HG03097 (cell line): ENCODE results near the gene RFX1.
A peak's percentile ranks its signal among the peaks of the same experiment; 100 is the strongest.
"Not testable (repeated sequence)": the region's sequence is repeated elsewhere in the genome, so short reads cannot be mapped to it uniquely, and the experiment has no call there.

ENCODE experiments used
- ATAC-seq: cut with Tn5 transposase; IDR thresholded peaks from one replicate; pipeline ENCODE4 v1.9.1; 2021; ENCODE audit not compliant: unreplicated experiment, low FRiP score

The RFX1 gene

DNA sequence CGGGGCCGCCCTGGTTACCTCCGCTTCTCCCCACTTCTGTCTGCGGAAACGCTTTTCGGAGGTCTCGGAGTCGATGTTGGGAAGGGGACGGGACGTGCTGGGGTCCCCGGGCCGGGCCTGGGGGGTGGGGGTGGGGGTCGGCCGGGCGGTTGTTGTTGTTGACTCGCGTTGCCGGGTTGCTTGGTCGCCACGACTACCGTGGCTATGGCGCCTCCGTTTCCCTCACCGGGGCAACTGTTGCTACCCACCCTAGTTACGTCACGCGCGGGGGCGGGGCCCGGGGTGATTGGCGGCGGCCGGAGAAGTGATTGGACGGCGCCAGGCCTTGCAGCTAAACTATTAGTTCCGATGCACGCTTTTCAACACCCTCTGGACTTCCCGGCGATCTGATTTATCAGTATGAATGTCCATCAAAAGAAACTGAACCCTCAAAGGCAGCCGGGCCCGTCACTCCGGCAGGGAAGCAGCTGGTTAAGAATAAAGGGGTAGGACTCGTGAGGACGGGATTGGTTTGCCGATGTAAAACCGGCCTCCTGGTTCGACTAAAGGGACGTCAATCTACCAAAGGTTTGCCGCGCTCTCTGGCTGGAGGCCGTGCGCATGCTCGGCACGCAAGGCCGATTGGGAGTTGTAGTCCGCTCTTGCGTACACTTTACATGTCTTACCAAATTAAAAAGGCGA lies at the start of gene RFX1:
TSS of gene RFX1 (minus strand) at position 236 of the 681 bp plus-strand sequence. CDS start 12,477 bp downstream, outside the sequence.
- ATAC-seq, result peak; percentile 77

DNA sequence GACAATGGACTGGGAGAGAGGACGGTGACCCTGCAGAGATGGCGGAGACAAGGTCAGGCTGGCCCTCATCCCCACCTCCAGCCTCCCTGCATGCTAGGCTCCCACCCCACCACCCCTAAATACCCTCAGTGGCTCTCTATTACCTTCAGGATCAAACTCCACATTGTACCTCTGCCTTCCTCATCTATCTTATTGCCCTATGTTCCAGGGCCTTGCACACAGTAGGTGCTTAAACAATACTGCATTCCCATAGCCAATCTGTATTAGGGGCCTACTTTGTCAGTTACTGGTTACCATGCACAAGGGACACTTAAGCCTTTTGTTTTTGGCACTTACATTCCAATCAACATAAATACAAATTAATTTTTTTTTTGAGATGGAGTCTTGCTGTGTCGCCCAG lies 49.3 kb upstream of the RFX1 start:
- no peak for ATAC-seq

DNA sequence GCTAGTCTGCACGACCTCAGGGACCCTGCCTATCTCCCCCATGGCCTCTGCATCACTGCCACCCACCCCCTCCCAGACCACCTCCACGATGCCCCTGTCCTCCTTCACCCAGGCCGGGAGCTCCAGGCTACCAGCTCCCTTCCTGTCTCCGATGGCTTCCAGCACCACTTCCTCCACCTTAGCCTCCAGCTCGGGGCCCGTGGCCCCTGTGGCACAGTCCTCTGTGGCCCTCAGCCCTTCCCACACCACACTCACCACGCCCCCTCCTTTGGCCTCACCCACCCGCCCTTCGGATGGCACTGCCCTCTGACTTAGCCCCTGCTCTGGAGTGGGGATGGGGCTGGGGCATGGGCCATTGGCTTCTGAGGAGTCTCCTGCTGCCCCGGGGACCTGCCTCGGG lies 48.6 kb upstream of the RFX1 start:
- ATAC-seq, result no peak

DNA sequence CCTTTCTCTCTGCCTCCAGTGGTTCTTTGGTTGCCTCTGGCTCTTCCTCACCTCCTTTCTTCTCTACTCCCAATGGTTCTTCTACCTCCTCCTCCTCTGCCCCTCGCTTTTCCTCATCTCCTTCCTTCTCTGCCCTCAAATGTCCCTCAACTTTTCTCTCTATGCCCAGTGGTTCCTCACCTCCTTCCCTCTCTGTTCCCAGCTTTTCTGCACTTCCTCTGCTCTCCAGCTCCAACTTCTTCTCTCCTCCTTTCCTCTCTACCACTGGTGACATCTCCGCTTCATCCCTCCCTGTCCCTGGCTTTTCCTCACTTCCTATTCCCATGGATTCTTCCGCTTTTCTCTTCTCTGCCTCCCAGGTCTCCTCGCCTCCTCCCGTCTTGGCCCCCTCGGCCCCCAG lies 48.0 kb upstream of the RFX1 start:
- ATAC-seq, result no peak

DNA sequence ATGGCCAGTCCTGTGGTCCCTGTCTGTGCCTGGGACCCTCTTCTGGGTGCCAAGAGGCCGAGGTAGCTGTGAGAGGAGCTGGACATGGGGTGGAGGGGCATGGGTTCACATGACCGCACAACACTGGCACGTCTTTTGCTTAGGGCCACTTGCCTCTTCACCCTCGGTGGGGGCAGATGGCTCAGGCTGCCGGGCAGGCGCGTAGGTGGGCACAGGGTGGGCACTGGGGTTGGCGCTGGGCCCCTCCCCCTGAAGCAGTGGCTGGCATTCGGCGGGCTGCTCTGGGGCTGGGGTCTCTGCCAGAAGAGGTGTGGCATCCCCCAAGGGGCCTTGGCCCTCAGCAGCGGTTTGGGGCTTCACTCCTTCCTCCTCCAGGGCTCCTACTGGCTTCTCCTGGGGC lies 47.4 kb upstream of the RFX1 start:
- ATAC-seq, result no peak

DNA sequence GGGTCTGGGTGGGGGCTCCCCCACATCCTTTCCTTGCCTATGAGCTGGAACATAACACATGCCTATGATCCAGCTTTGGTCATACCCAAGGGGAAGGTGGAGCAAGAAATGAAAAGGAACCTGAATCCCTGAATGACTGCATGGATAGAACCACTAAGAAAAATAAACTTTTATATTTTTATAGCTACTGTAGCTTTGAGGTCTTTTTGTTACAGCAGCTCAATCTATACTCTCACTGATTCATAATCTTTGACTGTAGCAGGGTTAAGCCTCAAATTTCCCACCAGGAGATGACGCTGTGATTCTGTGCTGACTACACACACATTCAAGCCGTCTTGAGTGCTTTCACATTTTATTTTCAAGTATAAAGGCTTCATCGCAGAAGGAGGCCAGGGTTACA lies 46.9 kb upstream of the RFX1 start:
- no peak for ATAC-seq

DNA sequence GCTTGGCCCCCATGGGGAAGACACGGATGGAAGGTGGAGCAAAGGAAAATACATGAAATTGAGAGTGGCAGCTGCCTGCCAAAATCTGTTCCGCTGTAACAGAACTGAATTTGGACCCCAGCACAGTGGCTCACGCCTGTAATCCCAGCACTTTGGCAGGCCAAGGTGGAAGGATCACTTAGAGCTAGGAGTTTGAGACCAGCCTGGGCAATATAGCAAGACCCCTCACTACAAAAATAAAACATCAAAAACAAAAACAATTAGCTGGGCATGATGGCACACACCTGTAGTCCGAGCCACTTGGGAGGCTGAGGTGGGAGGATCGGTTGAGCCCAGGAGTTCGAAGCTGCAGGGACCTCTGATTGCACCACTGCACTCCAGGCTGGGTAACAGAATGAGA lies 46.4 kb upstream of the RFX1 start:
- no peak for ATAC-seq

DNA sequence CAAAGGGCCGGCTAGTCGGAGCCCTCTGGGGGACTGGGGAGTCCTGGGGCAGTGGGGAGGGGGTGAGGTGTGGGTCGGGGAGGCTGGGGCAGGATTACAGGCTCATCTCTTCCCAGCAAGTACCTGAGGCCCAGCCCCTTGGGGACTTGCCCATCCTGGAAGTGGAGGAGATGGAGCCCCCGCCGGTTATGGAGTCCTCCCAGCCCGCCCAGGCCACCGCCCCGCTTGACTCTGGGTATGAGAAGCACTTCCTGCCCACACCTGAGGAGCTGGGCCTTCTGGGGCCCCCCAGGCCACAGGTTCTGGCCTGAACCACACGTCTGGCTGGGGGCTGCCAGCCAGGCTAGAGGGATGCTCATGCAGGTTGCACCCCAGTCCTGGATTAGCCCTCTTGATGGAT lies 45.9 kb upstream of the RFX1 start:
- ATAC-seq, result no peak

DNA sequence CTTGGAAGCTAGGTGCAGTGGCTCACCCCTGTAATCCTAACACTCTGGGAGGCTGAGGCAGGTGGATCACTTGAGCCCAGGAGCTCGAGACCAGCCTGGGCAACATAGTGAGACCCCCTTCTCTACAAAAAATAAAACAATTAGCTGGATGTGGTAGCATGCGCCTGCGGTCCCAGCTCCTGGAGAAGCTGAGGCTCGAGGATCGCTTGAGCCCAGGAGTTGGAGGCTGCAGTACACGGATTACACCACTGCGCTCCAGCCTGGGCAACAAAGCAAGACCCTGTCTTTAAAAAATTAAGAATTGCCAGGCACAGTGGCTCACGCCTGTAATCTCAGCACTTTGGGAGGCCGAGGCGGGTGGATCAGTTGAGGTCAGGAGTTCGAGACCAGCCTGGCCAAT lies 44.8 kb upstream of the RFX1 start:
- ATAC-seq, result not testable (repeated sequence)

DNA sequence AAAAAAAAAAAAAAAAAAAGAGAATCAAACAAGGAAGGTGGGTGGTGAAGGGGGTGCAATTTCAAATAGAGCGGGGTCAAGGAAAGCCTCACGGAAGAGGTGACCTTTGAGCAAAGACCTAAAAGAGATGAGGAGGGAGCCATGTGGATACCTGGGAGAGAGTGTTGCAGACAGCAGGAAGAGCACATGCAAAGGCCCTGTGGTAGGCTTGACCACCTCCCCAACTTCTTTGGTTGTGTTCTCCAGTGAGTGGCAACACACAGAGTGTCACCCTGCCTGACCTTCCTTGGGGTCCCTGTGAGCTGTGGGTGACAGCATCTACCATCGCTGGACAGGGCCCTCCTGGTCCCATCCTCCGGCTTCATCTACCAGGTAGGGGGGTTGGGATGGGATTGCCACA lies 44.4 kb upstream of the RFX1 start:
- ATAC-seq, result no peak

DNA sequence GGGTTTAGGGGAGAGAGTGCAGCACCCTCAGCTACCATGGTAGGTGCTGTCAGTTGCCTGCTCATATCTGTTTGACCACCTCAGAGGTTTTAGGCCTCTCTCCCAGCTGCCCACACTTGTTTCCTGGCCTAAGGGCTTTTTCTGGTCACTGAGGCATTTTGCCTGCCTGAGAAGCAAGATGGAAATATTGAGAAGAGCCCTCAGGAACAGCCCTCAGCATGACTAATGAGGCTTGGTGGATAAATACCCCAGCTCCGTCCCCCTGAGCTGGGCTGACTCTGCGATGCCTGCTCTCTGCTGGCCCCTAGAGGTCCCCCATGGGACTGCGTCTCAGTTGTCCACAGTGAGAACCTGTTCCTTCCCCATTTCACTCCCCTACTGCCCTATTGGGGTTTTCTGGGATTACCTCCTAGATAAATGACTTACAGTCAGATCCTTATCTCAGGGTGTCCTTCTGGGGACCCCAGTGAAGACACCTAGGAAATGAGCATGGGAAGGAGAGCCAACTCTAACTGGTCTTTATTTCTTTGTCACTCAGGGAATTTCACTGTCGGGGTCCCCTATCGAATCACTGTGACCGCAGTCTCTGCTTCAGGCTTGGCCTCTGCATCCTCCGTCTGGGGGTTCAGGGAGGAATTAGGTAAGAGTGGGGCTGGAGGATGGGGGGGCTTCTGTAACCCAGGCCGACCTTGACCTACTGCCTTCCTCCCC lies 42.5 kb upstream of the RFX1 start:
- no peak for ATAC-seq

DNA sequence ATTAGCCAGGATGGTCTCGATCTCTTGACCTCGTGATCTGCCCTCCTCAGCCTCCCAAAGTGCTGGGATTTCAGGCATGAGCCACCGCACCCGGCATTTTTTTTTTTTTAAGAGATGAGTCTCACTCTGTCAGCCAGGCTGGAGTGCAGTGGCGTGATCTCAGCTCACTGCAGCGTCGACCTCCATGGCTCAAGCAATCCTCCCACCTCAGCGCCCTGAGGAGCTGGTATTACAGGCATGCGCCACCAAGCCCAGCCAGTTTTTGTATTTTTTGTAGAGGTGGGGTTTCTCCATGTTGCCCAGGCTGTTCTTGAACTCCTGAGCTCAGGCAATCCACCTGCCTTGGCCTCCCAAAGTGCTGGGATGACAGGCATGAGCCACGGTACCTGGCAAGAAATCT lies 41.7 kb upstream of the RFX1 start:
- not testable (repeated sequence) for ATAC-seq

DNA sequence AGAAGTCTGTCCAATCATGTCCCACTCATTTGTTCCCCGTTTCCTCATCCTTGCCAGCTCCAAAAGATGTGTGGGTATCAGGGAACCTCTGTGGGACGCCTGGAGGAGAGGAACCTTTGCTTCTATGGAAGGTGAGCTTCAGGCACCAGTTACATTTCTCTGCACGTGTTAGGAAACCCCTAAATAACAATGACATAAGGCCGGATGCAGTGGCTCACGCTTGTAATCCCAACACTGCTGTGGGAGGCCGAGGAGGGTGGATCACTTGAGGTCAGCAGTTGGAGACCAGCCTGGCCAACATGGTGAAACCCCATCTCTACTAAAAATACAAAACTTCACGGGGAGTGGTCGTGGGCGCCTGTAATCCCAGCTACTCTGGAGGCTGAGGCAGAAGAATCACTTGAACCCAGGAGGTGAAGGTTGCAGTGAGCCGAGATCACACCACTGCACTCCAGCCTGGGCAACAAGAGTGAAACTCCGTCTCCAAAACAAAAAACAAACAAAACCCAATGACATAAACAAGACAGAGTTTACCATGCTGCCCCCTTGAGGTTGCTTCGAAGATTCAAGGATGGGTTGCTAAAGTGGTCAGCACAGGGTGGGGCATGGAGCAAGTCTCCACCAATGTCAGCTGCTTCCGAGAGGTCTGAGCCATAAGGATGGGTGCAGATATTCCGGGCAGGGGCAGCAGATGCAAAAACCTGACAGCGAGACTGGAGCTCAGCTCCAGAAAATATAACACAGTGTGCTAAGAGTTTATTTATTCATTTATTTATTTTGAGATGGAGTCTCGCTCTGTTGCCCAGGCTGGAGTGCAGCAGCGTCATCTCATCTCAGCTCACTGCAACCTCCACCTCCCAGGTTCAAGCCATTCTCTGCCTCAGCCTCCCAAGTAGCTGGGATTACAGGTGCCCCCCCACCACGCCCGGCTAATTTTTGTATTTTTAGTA lies 36.8 kb upstream of the RFX1 start:
- ATAC-seq, result not testable (repeated sequence)

DNA sequence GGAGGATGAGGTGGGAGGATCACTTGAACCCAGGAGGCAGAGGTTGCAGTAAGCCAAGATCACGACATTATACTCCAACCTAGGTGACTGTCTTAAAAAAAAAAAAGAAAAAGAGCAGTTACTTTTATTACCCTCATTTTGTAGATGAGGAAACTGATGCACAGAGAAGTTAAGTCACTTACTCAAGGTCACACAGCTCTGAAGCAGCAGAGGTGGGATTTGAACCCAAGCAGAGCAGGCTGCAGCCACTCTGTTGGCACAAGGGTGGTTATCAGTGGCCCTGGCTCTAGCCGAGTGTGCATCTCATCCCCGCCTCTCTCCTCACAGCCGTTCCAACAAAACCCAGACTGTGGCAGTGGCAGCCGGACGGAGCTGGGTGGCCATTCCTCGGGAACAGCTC lies 33.1 kb upstream of the RFX1 start:
- no peak for ATAC-seq

DNA sequence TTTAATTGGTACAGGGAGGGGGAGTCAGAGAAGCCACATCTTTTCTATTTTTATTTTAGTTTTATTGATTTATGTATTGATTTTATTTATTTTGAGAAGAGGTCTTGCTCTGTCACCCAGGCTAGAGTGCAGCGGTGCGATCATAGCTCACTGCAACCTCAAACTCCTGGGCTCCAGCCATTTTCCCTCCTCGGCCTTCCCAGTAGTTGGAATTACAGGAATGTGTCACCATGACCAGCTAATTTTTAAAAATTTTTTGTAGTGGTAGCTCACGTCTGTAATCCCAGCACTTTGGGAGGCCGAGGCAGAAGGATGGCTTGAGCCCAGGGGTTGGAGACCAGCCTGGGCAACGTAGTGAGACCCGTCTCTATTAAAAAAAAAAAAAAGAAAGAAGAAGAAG lies 29.6 kb upstream of the RFX1 start:
- ATAC-seq, result no peak

DNA sequence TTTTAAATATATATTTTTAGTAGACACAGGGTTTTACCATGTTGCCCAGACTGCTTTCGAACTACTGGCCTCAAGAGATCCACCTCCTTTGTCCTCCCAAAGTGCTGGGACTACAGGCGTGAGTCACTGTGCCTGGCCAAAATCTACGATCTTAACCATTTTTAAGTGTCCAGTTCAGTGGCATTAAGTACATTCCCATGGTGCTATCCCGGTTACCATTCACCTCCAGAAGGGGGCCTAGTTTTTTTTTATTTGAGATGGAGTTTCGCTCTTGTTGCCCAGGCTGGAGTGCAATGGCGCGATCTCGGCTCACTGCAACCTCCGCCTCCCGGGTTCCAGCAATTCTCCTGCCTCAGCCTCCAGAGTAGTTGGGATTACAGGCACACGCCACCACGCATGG lies 29.0 kb upstream of the RFX1 start:
- not testable (repeated sequence) for ATAC-seq

DNA sequence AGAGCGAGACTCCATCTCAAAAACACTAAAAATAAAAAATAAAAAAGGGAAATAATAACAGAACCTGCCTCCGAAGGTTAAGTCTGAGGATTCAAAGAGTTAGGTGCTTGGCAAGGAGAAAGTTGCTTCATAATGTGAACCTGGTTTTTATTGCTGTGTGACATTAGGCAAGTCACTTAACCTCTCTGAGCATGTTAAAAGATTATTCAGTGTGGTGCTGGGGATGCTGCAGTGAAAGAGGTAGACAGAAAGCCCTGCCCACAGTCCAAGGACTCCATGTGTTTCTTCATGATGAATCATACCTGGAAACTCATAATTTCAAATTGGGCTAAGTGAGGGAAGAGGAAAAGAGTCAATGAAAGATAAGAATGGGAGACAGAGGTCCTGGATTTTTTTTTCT lies 27.8 kb upstream of the RFX1 start:
- ATAC-seq, result no peak

DNA sequence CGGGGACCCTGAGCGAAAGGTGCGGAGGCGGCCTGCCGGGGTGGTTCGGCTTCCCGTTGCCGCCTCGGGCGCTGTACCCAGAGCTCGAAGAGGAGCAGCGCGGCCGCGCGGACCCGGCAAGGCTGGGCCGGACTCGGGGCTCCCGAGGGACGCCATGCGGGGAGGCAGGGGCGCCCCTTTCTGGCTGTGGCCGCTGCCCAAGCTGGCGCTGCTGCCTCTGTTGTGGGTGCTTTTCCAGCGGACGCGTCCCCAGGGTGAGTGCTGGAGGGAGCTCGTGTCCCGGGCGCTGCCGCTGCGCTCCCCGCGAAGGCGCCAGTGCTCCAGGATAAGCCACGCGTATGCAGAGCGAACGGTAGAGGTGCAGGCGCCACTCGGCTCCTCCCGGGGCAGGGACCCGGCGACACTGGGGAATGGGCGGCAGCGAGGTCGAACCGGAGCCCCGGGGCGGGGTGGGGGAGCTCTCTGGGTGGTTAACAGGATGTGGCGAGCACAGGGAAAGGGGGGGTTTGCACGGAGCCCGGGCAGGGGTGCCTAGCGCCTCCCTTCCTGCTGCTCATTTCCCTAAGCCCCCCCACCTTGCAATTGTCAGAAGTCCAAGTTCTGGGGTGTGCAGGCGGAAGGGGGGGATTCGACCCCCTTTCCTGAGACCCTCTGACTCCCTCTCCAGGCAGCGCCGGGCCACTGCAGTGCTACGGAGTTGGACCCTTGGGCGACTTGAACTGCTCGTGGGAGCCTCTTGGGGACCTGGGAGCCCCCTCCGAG lies 25.8 kb upstream of the RFX1 start, which contains the start of gene IL27RA:
TSS of gene IL27RA (plus strand) at position 44 of the 762 bp plus-strand sequence. CDS start at position 155, 111 bp downstream.
- ATAC-seq, result no peak

DNA sequence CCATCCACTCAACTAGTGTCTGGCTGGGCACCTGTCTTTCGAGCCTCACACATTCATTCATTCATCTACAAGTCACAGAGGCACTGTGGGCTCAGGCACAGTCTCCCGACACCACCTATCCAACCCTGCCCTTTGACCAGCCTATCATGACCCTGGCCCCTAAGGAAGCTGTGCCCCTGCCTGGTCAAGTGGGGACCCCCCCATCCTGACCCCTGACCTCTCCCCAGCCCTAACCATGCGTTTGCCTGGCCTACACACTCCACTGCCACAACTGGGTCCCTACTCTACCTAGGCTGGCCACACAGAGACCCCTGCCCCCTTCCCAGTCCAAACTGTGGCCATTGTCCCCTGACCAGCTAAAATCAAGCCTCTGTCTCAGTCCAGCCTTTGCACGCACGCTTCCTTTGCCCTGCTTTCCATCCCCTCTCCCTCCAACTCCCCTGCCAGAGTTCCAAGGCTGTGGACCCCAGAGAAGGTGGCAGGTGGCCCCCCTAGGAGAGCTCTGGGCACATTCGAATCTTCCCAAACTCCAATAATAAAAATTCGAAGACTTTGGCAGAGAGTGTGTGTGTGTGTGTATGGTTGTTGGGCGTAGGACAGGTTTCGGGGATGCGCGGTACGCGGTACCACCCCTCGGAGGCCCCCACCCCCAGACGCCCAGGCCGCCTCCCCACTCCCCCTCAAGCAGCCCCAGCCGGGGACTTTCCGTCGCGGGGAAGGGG lies 25.0 kb upstream of the RFX1 start:
- no peak for ATAC-seq

DNA sequence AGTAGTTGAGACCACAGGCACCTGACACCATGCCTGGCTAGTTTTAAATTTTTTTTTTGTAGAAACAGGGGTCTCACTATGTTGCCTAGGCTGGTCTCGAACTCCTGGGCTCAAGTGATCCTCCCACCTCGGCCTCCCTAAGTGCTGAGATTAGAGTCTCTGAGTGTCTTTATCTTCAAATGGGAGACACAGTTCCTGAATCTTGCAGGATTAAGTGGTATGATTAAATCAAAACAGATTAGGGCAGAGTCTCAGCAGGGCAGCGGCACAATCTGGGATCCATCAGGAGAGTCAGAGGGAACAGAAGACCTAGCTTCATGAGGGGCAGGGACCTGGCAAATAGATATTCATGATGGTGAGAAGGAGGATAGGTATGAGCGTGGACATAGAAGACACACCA lies 22.8 kb upstream of the RFX1 start:
- no peak for ATAC-seq
